B cell (primary cell): ENCODE measurements around the gene PSD4. TPM values are rescaled to one million over a fixed set of nuclear protein-coding genes. Genes with fewer than 3 reads are reported as not detected.

Experiments used
- ATAC-seq: fragments of 200-7000 bp; cut with Tn5 transposase; one replicate; pipeline ENCODE4 v1.10.0; 2021; ENCODE audit warnings: low read depth, mild to moderate bottlenecking, moderate number of reproducible peaks, moderate library complexity
- CTCF ChIA-PET: fragments of 350-600 bp; sonication (Branson Sonifier 250); formaldehyde crosslinking; loops from one replicate; lab custom pipeline; 2021; ENCODE audit warnings: antibody characterized with exemption, inconsistent platforms; lab: Charles Lee
- POLR2A ChIA-PET: fragments of 350-600 bp; sonication (Branson Sonifier 250); formaldehyde crosslinking; loops from one replicate; lab custom pipeline; 2021; ENCODE audit warnings: antibody characterized with exemption; lab: Charles Lee
- DNase-seq: peaks from one replicate; pipeline ENCODE4 v3.0.0; 2013
- H2AFZ ChIP-seq: 2 replicates; pipeline ENCODE4 v1.6.1; 2012; ENCODE audit warnings: mild to moderate bottlenecking, low read depth, low read length; ENCODE audit not compliant: insufficient read depth, poor library complexity, severe bottlenecking
- H3K27ac ChIP-seq, 2 donors: 1 replicate in 1 of 2; 2 replicates in 1 of 2; pipeline ENCODE4 v1.5.1; 2012 to 2013; ENCODE audit warnings: low read length in 2 of 2, mild to moderate bottlenecking in 2 of 2, moderate library complexity in 1 of 2
- H3K27me3 ChIP-seq, 4 experiments: fragments of 200-600 bp in 1 of 4; sonication (generic) in 1 of 4; replicated peaks in 1 of 4; 1 replicate in 2 of 4; 2 replicates in 2 of 4; pipeline versions ENCODE4 v1.6.1 to v1.7.0; 2013 to 2016; ENCODE audit warnings: low read length in 3 of 4, mild to moderate bottlenecking in 2 of 4, mixed read lengths in 1 of 4, moderate library complexity in 1 of 4; ENCODE audit not compliant: insufficient read depth in 4 of 4, control insufficient read depth in 3 of 4; ENCODE audit errors: control extremely low read depth in 1 of 4
- H3K36me3 ChIP-seq, 2 experiments: replicated peaks in 1 of 2; 1 replicate in 1 of 2; 2 replicates in 1 of 2; pipeline versions ENCODE4 v1.6.1 to v1.7.1; 2013; ENCODE audit warnings: low read length in 1 of 2; ENCODE audit not compliant: insufficient read depth in 2 of 2, control insufficient read depth in 1 of 2; ENCODE audit errors: control extremely low read depth in 1 of 2, extremely low read depth in 1 of 2
- H3K4me1 ChIP-seq, 2 donors: fragments of 200-600 bp in 1 of 2; sonication (generic) in 1 of 2; 1 replicate in 1 of 2; 2 replicates in 1 of 2; pipeline versions ENCODE4 v1.5.1 to v1.6.1; 2013 to 2017; ENCODE audit warnings: low read length in 2 of 2; ENCODE audit not compliant: control insufficient read depth in 2 of 2, insufficient read depth in 2 of 2
- H3K4me2 ChIP-seq: replicated peaks from 2 replicates; pipeline ENCODE3; 2012; ENCODE audit warnings: mild to moderate bottlenecking, low read depth, low read length; ENCODE audit not compliant: poor library complexity, severe bottlenecking
- H3K4me3 ChIP-seq, 5 experiments: fragments of 200-600 bp in 1 of 5; sonication (generic) in 1 of 5; 1 replicate in 3 of 5; 2 replicates in 2 of 5; pipeline versions ENCODE4 v1.5.1 to v1.7.0; 2011 to 2016; ENCODE audit warnings: low read length in 4 of 5, mild to moderate bottlenecking in 4 of 5, low read depth in 2 of 5, control low read depth in 1 of 5, moderate library complexity in 1 of 5; ENCODE audit not compliant: insufficient read depth in 1 of 5; ENCODE audit errors: control extremely low read depth in 1 of 5, extremely low read depth in 1 of 5
- H3K79me2 ChIP-seq: fragments of 200-600 bp; sonication (generic); one replicate; pipeline ENCODE4 v1.6.0; 2016; ENCODE audit warnings: low read length; ENCODE audit not compliant: control insufficient read depth, insufficient read depth
- H3K9ac ChIP-seq: fragments of 200-600 bp; sonication (generic); 2 replicates; pipeline ENCODE4 v1.6.1; 2017; ENCODE audit warnings: mild to moderate bottlenecking, low read length, moderate library complexity
- H3K9me3 ChIP-seq, 3 donors: one replicate each; pipeline versions ENCODE4 v1.6.1 to v1.7.1; 2013; ENCODE audit warnings: low read length in 2 of 3; ENCODE audit not compliant: control insufficient read depth in 2 of 3, insufficient read depth in 1 of 3; ENCODE audit errors: control extremely low read depth in 1 of 3
- H4K20me1 ChIP-seq: 2 replicates; pipeline ENCODE4 v1.6.0; 2012; ENCODE audit warnings: mild to moderate bottlenecking, low read length; ENCODE audit not compliant: insufficient read depth, control insufficient read depth, poor library complexity, severe bottlenecking
- H3K27ac Mint-ChIP-seq: one replicate; pipeline ENCODE4 v1.8.0; 2021; ENCODE audit warnings: mixed read lengths
- H3K27me3 Mint-ChIP-seq: one replicate; pipeline ENCODE4 v1.8.0; 2021; ENCODE audit warnings: mixed read lengths
- H3K4me1 Mint-ChIP-seq: one replicate; pipeline ENCODE4 v1.8.0; 2021; ENCODE audit warnings: mixed read lengths
- H3K4me3 Mint-ChIP-seq: one replicate; pipeline ENCODE4 v1.8.0; 2021; ENCODE audit warnings: mixed read lengths
- H3K9me3 Mint-ChIP-seq: one replicate; pipeline ENCODE4 v1.8.0; 2022; ENCODE audit warnings: mixed read lengths; ENCODE audit not compliant: insufficient read depth
- EZH2 ChIP-seq: IDR thresholded peaks from 2 replicates; pipeline ENCODE4 v1.6.1; 2012; ENCODE audit warnings: borderline replicate concordance, low read depth, mild to moderate bottlenecking, moderate library complexity, low read length; ENCODE audit not compliant: insufficient read depth, poor library complexity, severe bottlenecking
- whole genome bisulfite sequencing: methylation state at CpG from one replicate; pipeline ENCODE4 v1.1.5; 2013; ENCODE audit warnings: missing lambda C conversion rate; ENCODE audit not compliant: insufficient coverage; 5-methylcytosine and 5-hydroxymethylcytosine counted together
- intact Hi-C: fragments of 100-400 bp; cut with micrococcal nuclease; formaldehyde crosslinking; loops from one replicate; pipeline ENCODE4 v1.10.0; 2022
- polyA plus RNA-seq: library from polyadenylated mRNA; depleted of rRNA; stranded (reverse); fragments of >200 nt; gene quantifications from 2 replicates; pipeline ENCODE4 v1.2.3, GENCODE V29; 2012
- total RNA-seq, 2 donors: library from RNA; stranded (reverse); fragments of 120-200 nt in 1 of 2; gene quantifications; 1 replicate in 1 of 2; 2 replicates in 1 of 2; pipeline versions ENCODE4 v1.2.3 to v1.2.4, GENCODE V29; 2013 to 2022
- TF ChIP-seq, protein P1 (sequence below): fragments of 200-600 bp; IDR thresholded peaks from one replicate; pipeline ENCODE4 v1.8.0; 2022; ENCODE audit warnings: antibody characterized with exemption, mild to moderate bottlenecking

Gene PSD4
- total and polyA plus RNA-seq, 2 donors (not counting 1 experiment from before 2014, with no cell fraction given): 87.1 to 203 TPM

DNA sequence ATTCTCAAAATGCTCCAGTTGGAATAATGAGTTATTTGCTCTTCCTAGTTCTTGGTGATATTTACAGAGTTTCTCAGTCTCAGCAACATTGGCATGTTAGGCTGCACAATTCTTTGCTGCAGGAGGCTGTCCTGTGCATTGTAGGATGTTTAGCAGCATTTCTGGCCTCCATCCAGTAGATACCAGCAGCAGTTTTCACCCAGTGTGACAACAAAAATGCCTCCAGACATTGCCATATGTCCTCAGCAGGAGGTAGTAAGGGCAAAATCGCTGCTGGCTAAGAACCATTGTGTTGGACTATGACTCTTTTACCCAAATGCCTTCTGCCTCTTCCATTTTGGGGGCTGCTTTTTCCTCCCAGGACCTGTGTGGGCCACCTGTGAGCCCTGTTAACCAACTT is 54.6 kb downstream of the PSD4 start:
- POLR2A ChIA-PET: no interaction called here
- CTCF ChIA-PET: interaction anchor here (1.0 kb wide), 1 partner anchor 25 kb away, joined by 3 read pairs; no protein-coding TSS in a partner anchor
- Mint-ChIP-seq H3K4me3 (no peak overlapping the region), H3K27me3 (no peaks in the 10 kb centered on the region), H3K27ac (no peak overlapping the region), H3K4me1 (no peaks in the 10 kb centered on the region), H3K9me3 (no peaks in the 10 kb centered on the region)
- Histone ChIP-seq H3K9me3 (no peaks in the 10 kb centered on the region), H3K4me3 (no peak overlapping the region), H3K79me2 (no peaks in the 10 kb centered on the region), H3K36me3 (no peaks in the 10 kb centered on the region), H3K4me2 (no peak overlapping the region), H3K4me1 (no peaks in the 10 kb centered on the region), H2AFZ (no peak overlapping the region), H4K20me1 (no peaks in the 10 kb centered on the region), H3K9ac (no peak overlapping the region), H3K27me3 (no peaks in the 10 kb centered on the region), H3K27ac (no peak overlapping the region)
- intact Hi-C loops: no loop called here
- 67% methylated on average over 1 of the region's 1 CpG for WGBS
- DNase-seq (no peak), ATAC-seq (no peak)
- TF ChIP-seq EZH2: no peak
- TF ChIP-seq, protein P1, sequence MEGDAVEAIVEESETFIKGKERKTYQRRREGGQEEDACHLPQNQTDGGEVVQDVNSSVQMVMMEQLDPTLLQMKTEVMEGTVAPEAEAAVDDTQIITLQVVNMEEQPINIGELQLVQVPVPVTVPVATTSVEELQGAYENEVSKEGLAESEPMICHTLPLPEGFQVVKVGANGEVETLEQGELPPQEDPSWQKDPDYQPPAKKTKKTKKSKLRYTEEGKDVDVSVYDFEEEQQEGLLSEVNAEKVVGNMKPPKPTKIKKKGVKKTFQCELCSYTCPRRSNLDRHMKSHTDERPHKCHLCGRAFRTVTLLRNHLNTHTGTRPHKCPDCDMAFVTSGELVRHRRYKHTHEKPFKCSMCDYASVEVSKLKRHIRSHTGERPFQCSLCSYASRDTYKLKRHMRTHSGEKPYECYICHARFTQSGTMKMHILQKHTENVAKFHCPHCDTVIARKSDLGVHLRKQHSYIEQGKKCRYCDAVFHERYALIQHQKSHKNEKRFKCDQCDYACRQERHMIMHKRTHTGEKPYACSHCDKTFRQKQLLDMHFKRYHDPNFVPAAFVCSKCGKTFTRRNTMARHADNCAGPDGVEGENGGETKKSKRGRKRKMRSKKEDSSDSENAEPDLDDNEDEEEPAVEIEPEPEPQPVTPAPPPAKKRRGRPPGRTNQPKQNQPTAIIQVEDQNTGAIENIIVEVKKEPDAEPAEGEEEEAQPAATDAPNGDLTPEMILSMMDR: no peak

DNA sequence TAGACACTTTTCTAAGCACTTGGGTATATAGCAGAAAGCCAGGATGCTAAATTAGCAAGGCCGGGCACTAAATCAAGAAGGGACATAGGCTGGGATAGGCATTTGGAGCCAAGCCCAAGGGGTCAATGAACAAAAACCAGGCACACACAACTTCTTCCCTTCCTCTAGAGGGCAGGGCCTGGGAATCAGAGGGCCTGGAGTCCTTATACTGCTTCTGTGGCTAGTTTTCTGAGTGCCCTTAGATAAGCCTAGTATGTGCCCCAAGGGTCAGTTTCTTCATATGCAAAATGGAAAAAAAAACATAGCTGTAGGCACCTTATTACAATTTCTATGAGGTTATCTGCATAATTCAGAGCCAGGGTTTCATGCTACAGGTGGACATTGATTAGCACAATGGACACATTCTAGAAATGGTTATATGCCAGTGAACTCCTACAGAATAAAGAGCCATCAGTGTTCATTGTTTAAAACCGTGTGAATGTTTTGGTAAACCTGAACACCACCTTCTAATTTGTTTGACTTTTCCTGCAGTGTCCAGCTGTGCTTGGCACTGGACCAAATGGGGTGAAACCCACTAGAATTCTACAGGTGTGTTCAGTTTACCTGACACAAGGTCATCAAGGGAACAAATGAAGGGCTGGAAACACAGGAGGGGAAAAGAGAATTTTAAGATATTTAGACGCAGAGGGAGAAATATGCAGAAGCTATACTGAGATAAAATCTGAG is 55.4 kb downstream of the PSD4 start:
- no peak for DNase-seq
- H3K4me1 Mint-ChIP-seq: no peaks in the 10 kb centered on the region
- Histone ChIP-seq H3K27me3 (no peaks in the 10 kb centered on the region), H3K4me2 (no peak overlapping the region), H3K9ac (no peak overlapping the region), H3K9me3 (no peaks in the 10 kb centered on the region), H3K4me1 (no peaks in the 10 kb centered on the region), H3K79me2 (no peaks in the 10 kb centered on the region), H3K27ac (no peak overlapping the region), H3K36me3 (no peaks in the 10 kb centered on the region), H3K4me3 (no peak overlapping the region), H2AFZ (no peak overlapping the region), H4K20me1 (no peaks in the 10 kb centered on the region)
- WGBS: 100% methylated on average over 2 of the region's 3 CpGs
- no peaks in the 10 kb centered on the region for H3K27me3 Mint-ChIP-seq
- no peak for ATAC-seq
- TF ChIP-seq EZH2: no peak
- TF ChIP-seq, protein P1: no peak
- no peak overlapping the region for H3K27ac Mint-ChIP-seq
- ChIA-PET POLR2A (no interaction called here), CTCF (interaction anchor here (0.6 kb wide), 1 partner anchor 141 kb away, joined by 3 read pairs; no protein-coding TSS in a partner anchor)
- no peaks in the 10 kb centered on the region for H3K9me3 Mint-ChIP-seq
- intact Hi-C loops: no loop called here
- H3K4me3 Mint-ChIP-seq: no peak overlapping the region
